Astrocyte (in vitro differentiated cells and primary cell): ENCODE results near the gene RNF152.

ENCODE experiments used
- CTCF ChIP-seq: IDR thresholded peaks from 2 replicates; pipeline ENCODE4 v1.5.1; 2011; ENCODE audit warnings: low read depth, mild to moderate bottlenecking, inconsistent platforms, low read length, moderate library complexity; ENCODE audit not compliant: insufficient read depth
- EZH2 ChIP-seq: IDR thresholded peaks from 2 replicates; pipeline ENCODE4 v1.6.1; 2012; ENCODE audit warnings: mild to moderate bottlenecking, low read length, inconsistent platforms; ENCODE audit not compliant: insufficient read depth

- no peak for TF ChIP-seq EZH2
- no peak for TF ChIP-seq CTCF
Observed at GRCh38 chr18:61785588-61785987, 107.2 kb downstream of the RNF152 start.
